Vagina (tissue), 2 donors: ENCODE data around the gene KCNJ10. TPM values are rescaled to one million over a fixed set of nuclear protein-coding genes. Genes with fewer than 3 reads are reported as not detected.
"Not testable (repeated sequence)": the region's sequence is repeated elsewhere in the genome, so short reads cannot be mapped to it uniquely, and the experiment has no call there.

Experiments
- DNase-seq, 2 donors: peaks; one replicate each; pipeline ENCODE4 v3.0.0-alpha.2; 2017; ENCODE audit errors: extremely low spot score in 2 of 2
- H3K27ac ChIP-seq: fragments of 200-600 bp; sonication (generic); one replicate; pipeline ENCODE4 v1.5.1; 2019
- H3K27me3 ChIP-seq: fragments of 200-600 bp; sonication (generic); one replicate; pipeline ENCODE4 v1.5.1; 2019
- H3K36me3 ChIP-seq, 2 donors: fragments of 200-600 bp; sonication (generic); one replicate each; pipeline ENCODE4 v1.5.1; 2017 to 2019
- H3K4me1 ChIP-seq: fragments of 200-600 bp; sonication (generic); one replicate; pipeline ENCODE4 v1.5.1; 2019
- H3K4me3 ChIP-seq, 2 donors: fragments of 200-600 bp; sonication (generic); 1 replicate in 1 of 2; 2 replicates in 1 of 2; pipeline ENCODE4 v1.5.1; 2016 to 2019
- H3K9me3 ChIP-seq: fragments of 200-600 bp; sonication (generic); one replicate; pipeline ENCODE4 v1.5.1; 2019
- POLR2A ChIP-seq, 2 donors: fragments of 450-650 bp; IDR thresholded peaks; one replicate each; pipeline ENCODE4 v1.6.1; 2017; ENCODE audit warnings: antibody characterized with exemption in 2 of 2, mild to moderate bottlenecking in 2 of 2, moderate library complexity in 2 of 2
- POLR2AphosphoS5 ChIP-seq, 2 donors: sonication (generic); formaldehyde crosslinking; IDR thresholded peaks; one replicate each; pipeline ENCODE4 v1.9.0; 2017; ENCODE audit warnings: antibody characterized with exemption in 2 of 2, mild to moderate bottlenecking in 2 of 2, low read depth in 1 of 2; ENCODE audit not compliant: insufficient read depth in 1 of 2
- intact Hi-C: fragments of 100-400 bp; cut with DNase I; formaldehyde crosslinking; loops from one replicate; pipeline ENCODE4 v1.15.1; 2023
- total RNA-seq: library from RNA; depleted of rRNA; stranded (reverse); fragments of >200 nt; gene quantifications from one replicate; pipeline ENCODE4 v1.2.3, GENCODE V29; 2016
- TF ChIP-seq, protein P1 (sequence below), 3 experiments: fragments of 450-650 bp in 2 of 3; fragments of 200-600 bp in 1 of 3; sonication (generic) in 1 of 3; IDR thresholded peaks; one replicate each; pipeline ENCODE4 v1.5.1; 2017 to 2019; ENCODE audit warnings: antibody characterized with exemption in 3 of 3, mild to moderate bottlenecking in 2 of 3, moderate library complexity in 2 of 3

The KCNJ10 gene
- total RNA-seq, 1 donor from 2014 or later: not detected

DNA sequence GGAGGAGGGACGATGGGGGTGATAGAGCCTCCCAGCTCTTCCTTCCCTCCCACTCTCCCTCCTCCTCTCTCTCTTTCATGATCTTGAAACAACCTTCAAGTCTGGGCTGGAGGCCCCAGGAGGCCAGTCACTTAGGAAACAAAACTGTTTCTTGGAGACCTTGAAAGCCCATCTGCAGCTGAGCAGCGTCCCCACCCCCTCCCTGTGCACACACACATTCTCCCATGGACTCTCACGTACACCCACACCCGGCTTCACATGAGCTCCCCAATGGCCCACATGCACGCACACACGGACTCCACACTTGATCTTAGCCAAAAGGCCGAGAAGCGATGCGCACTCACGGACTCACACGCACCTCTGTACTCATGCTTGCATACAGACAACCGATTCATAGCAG, 42.4 kb upstream of the KCNJ10 start:
- Histone ChIP-seq H3K4me3 (no peak overlapping the region), H3K4me1 (peaks cover 5% of the 10 kb centered on the region), H3K9me3 (no peaks in the 10 kb centered on the region), H3K36me3 (no peaks in the 10 kb centered on the region), H3K27me3 (no peaks in the 10 kb centered on the region), H3K27ac (no peak overlapping the region)
- no peak for TF ChIP-seq POLR2A (IDR thresholded peaks at IDR 0.05)
- no peak for TF ChIP-seq POLR2AphosphoS5 (IDR thresholded peaks at IDR 0.05; ENCODE audit: insufficient read depth in 1 of 2, low read depth in 1 of 2)
- TF ChIP-seq, protein P1, sequence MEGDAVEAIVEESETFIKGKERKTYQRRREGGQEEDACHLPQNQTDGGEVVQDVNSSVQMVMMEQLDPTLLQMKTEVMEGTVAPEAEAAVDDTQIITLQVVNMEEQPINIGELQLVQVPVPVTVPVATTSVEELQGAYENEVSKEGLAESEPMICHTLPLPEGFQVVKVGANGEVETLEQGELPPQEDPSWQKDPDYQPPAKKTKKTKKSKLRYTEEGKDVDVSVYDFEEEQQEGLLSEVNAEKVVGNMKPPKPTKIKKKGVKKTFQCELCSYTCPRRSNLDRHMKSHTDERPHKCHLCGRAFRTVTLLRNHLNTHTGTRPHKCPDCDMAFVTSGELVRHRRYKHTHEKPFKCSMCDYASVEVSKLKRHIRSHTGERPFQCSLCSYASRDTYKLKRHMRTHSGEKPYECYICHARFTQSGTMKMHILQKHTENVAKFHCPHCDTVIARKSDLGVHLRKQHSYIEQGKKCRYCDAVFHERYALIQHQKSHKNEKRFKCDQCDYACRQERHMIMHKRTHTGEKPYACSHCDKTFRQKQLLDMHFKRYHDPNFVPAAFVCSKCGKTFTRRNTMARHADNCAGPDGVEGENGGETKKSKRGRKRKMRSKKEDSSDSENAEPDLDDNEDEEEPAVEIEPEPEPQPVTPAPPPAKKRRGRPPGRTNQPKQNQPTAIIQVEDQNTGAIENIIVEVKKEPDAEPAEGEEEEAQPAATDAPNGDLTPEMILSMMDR (IDR thresholded peaks at IDR 0.05): no peak
- DNase-seq: no peak
- intact Hi-C loops: no loop called here

GRCh38 chr1:160111462-160111861, 41.5 kb upstream of the KCNJ10 start:
- intact Hi-C loops, H3K4me3 ChIP-seq, DNase-seq, H3K27ac ChIP-seq, H3K27me3 ChIP-seq, H3K36me3 ChIP-seq, H3K4me1 ChIP-seq, H3K9me3 ChIP-seq: not testable (repeated sequence)

GRCh38 chr1:160109686-160110085, 39.7 kb upstream of the KCNJ10 start:
- H3K4me1 ChIP-seq: no peaks in the 10 kb centered on the region
- no peaks in the 10 kb centered on the region for H3K9me3 ChIP-seq
- TF ChIP-seq, protein P1 (IDR thresholded peaks at IDR 0.05): no peak
- no peak for TF ChIP-seq POLR2A (IDR thresholded peaks at IDR 0.05)
- TF ChIP-seq POLR2AphosphoS5 (IDR thresholded peaks at IDR 0.05; ENCODE audit: insufficient read depth in 1 of 2, low read depth in 1 of 2): no peak
- intact Hi-C loops: loop anchor here (5.0 kb wide), 1 partner anchor 98 kb away; the partner anchor contains the start of gene PEA15
- no peaks in the 10 kb centered on the region for H3K27me3 ChIP-seq
- H3K36me3 ChIP-seq: no peaks in the 10 kb centered on the region
- no peak overlapping the region for H3K27ac ChIP-seq
- no peak for DNase-seq
- no peak overlapping the region for H3K4me3 ChIP-seq

GRCh38 chr1:160108888-160109662, 39.1 kb upstream of the KCNJ10 start:
- intact Hi-C loops: loop anchor here (5.0 kb wide), 1 partner anchor 98 kb away; the partner anchor contains the start of gene PEA15
- Histone ChIP-seq H3K4me1 (no peaks in the 10 kb centered on the region), H3K9me3 (no peaks in the 10 kb centered on the region), H3K27ac (no peak overlapping the region), H3K27me3 (no peaks in the 10 kb centered on the region), H3K4me3 (no peak overlapping the region), H3K36me3 (no peaks in the 10 kb centered on the region)
- DNase-seq: no peak
- TF ChIP-seq, protein P1 (IDR thresholded peaks at IDR 0.05): no peak
- TF ChIP-seq POLR2AphosphoS5 (IDR thresholded peaks at IDR 0.05; ENCODE audit: insufficient read depth in 1 of 2, low read depth in 1 of 2) (no peak), POLR2A (IDR thresholded peaks at IDR 0.05) (no peak)

DNA sequence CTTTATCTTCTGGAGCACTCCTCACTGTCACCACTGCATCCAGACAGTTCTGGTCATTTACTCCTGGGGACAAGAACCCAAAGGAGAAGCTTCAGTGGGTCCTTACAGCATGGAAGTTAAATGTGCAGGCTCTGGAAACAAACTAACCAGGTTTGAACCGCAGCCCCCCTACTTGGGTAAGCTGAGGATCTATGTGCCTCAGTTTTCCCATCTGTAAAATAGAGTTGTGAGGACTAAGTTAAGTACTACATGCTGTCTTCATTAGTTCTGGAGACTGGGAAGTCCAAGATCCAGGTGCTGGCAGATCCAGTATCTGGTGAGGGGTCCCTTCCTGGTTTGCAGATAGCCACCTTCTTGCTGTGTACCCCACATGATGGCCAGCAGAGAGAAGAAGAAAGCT, 37.6 kb upstream of the KCNJ10 start:
- H3K27me3 ChIP-seq: no peaks in the 10 kb centered on the region
- no peak overlapping the region for H3K27ac ChIP-seq
- intact Hi-C loops: loop anchor here (5.0 kb wide), 1 partner anchor 100 kb away; the partner anchor contains the start of gene PEA15
- no peaks in the 10 kb centered on the region for H3K36me3 ChIP-seq
- no peaks in the 10 kb centered on the region for H3K9me3 ChIP-seq
- no peaks in the 10 kb centered on the region for H3K4me1 ChIP-seq
- no peak for DNase-seq
- H3K4me3 ChIP-seq: no peak overlapping the region
- TF ChIP-seq, protein P1 (IDR thresholded peaks at IDR 0.05): no peak
- TF ChIP-seq POLR2AphosphoS5 (IDR thresholded peaks at IDR 0.05; ENCODE audit: insufficient read depth in 1 of 2, low read depth in 1 of 2) (no peak), POLR2A (IDR thresholded peaks at IDR 0.05) (no peak)
